SK-N-MC (cell line): Measurements from ENCODE around the gene HYAL2.

ENCODE experiments used
- EZH2 ChIP-seq: fragments of 200-600 bp; sonication (generic); IDR thresholded peaks from one replicate; pipeline ENCODE4 v1.6.1; 2017; ENCODE audit warnings: antibody characterized with exemption
- FOXP2 ChIP-seq: optimal IDR thresholded peaks from 2 replicates; pipeline ENCODE3; 2011; ENCODE audit warnings: mild to moderate bottlenecking, moderate library complexity; ENCODE audit not compliant: insufficient read depth; ENCODE audit errors: extremely low read length, control extremely low read depth
- POLR2AphosphoS5 ChIP-seq: IDR thresholded peaks from 2 replicates; pipeline ENCODE4 v1.6.1; 2012; ENCODE audit warnings: mild to moderate bottlenecking, low read depth, low read length, borderline replicate concordance

DNA sequence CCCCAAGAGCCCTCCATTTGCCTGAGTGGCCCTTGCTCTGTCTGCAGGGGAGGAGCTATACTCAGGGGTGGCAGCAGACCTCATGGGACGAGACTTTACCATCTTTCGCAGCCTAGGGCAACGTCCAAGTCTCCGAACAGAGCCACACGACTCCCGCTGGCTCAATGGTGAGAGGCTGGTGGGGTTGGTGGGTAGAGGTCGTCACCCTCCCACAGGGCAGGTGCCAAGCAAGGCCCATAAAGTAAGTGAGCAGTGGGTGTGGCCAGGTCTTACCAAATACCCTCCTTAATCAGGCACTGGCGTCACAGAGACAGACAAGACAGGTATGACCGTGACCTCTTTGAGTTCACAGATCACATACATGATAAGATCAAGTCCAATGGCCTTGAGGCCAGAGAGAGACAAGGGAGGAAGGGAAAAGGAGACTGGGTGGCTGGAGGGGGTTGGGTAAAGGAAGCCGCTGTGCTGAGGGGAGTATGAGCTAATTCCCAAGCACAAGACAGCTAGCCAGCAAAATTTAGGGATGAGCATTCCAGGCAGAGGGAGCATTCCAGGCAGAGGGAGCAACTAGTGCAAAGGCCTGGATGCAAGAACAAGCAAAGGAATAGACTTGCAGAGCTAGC is 51.1 kb downstream of the HYAL2 start:
- TF ChIP-seq EZH2 (no peak), POLR2AphosphoS5 (no peak), FOXP2 (no peak)
